DND-41 (cell line): ENCODE data around the gene ATP10A.
A peak's percentile ranks its signal among the peaks of the same experiment; 100 is the strongest.

Experiments
- ATAC-seq: fragments of 200-7000 bp; cut with Tn5 transposase; 3 replicates; pipeline ENCODE4 v1.9.1; 2021; ENCODE audit warnings: low read depth; ENCODE audit not compliant: insufficient read depth
- DNase-seq: peaks from one replicate; pipeline ENCODE4 v3.0.0-alpha.2; 2020
- H2AFZ ChIP-seq: 2 replicates; pipeline ENCODE4 v1.6.0; 2012; ENCODE audit warnings: low read depth, low read length
- H3K27ac ChIP-seq: 2 replicates; pipeline ENCODE4 v1.5.1; 2012; ENCODE audit warnings: low read length, inconsistent platforms
- H3K27me3 ChIP-seq: fragments of 200-600 bp; sonication (generic); 2 replicates; pipeline ENCODE4 v1.6.0; 2012; ENCODE audit warnings: low read length, mild to moderate bottlenecking, inconsistent platforms; ENCODE audit not compliant: insufficient read depth, poor library complexity
- H3K36me3 ChIP-seq: 2 replicates; pipeline ENCODE4 v1.5.1; 2012; ENCODE audit warnings: low read length, inconsistent platforms; ENCODE audit not compliant: insufficient read depth
- H3K4me1 ChIP-seq: 2 replicates; pipeline ENCODE4 v1.5.1; 2012; ENCODE audit warnings: mild to moderate bottlenecking, low read length; ENCODE audit not compliant: insufficient read depth
- H3K4me2 ChIP-seq: 2 replicates; pipeline ENCODE4 v1.6.0; 2012; ENCODE audit warnings: mild to moderate bottlenecking, moderate library complexity, low read length, inconsistent platforms; ENCODE audit not compliant: insufficient read depth
- H3K4me3 ChIP-seq, 2 experiments: fragments of 200-600 bp in 1 of 2; shearing (Covaris generic) in 1 of 2; 2 replicates each; pipeline ENCODE4 v1.5.1; 2012 to 2016; ENCODE audit warnings: inconsistent platforms in 2 of 2, low read length in 2 of 2, mild to moderate bottlenecking in 2 of 2, low read depth in 1 of 2, moderate library complexity in 1 of 2
- H3K79me2 ChIP-seq: 2 replicates; pipeline ENCODE4 v1.6.0; 2012; ENCODE audit warnings: low read length, inconsistent platforms; ENCODE audit not compliant: insufficient read depth
- H3K9ac ChIP-seq: 2 replicates; pipeline ENCODE4 v1.6.0; 2012; ENCODE audit warnings: low read depth, mild to moderate bottlenecking, inconsistent platforms, low read length, moderate library complexity
- H3K9me3 ChIP-seq: 2 replicates; pipeline ENCODE4 v1.5.1; 2012; ENCODE audit warnings: low read length, moderate library complexity, mild to moderate bottlenecking, inconsistent platforms; ENCODE audit not compliant: insufficient read depth, severe bottlenecking
- H4K20me1 ChIP-seq: 2 replicates; pipeline ENCODE4 v1.6.0; 2012; ENCODE audit warnings: low read length; ENCODE audit not compliant: insufficient read depth
- EZH2 ChIP-seq: IDR thresholded peaks from 3 replicates; pipeline ENCODE4 v1.6.1; 2012; ENCODE audit warnings: borderline replicate concordance, low read depth, mild to moderate bottlenecking, moderate library complexity, low read length, inconsistent platforms; ENCODE audit not compliant: severe bottlenecking
- TF ChIP-seq, protein P1 (sequence below): IDR thresholded peaks from 2 replicates; pipeline ENCODE4 v1.5.1; 2012; ENCODE audit warnings: borderline replicate concordance, low read length, moderate library complexity, mild to moderate bottlenecking; ENCODE audit not compliant: poor library complexity, severe bottlenecking; ENCODE audit errors: extremely low read depth

ATP10A gene

DNA sequence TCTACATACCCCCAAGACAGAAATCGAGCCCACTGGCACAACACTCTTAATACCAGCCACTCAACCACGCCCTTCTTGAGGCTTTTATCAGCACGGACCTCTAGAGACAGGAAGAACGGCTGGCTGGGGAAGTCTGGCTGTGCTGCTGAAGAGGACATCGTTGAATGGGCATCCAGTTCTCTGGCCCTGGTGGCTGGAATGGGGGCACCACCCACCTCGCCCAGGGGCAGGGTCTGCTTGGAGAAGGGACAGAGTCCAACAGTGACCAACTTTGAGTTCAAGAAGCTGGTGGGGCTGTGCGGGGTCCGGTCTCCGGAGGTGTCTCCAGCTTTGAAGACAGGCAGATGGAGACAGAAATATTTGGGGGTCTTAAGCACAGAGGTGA, 77.5 kb downstream of the ATP10A start:
- DNase-seq (no peak), ATAC-seq (no peak)
- Histone ChIP-seq H3K79me2 (no peaks in the 10 kb centered on the region), H4K20me1 (no peaks in the 10 kb centered on the region), H3K27me3 (no peaks in the 10 kb centered on the region), H3K4me1 (no peaks in the 10 kb centered on the region), H3K4me2 (no peak overlapping the region), H3K27ac (no peak overlapping the region), H3K9ac (no peak overlapping the region), H3K36me3 (no peaks in the 10 kb centered on the region), H3K9me3 (no peaks in the 10 kb centered on the region), H3K4me3 (no peak overlapping the region), H2AFZ (no peak overlapping the region)
- TF ChIP-seq EZH2 = no peak
- TF ChIP-seq, protein P1, sequence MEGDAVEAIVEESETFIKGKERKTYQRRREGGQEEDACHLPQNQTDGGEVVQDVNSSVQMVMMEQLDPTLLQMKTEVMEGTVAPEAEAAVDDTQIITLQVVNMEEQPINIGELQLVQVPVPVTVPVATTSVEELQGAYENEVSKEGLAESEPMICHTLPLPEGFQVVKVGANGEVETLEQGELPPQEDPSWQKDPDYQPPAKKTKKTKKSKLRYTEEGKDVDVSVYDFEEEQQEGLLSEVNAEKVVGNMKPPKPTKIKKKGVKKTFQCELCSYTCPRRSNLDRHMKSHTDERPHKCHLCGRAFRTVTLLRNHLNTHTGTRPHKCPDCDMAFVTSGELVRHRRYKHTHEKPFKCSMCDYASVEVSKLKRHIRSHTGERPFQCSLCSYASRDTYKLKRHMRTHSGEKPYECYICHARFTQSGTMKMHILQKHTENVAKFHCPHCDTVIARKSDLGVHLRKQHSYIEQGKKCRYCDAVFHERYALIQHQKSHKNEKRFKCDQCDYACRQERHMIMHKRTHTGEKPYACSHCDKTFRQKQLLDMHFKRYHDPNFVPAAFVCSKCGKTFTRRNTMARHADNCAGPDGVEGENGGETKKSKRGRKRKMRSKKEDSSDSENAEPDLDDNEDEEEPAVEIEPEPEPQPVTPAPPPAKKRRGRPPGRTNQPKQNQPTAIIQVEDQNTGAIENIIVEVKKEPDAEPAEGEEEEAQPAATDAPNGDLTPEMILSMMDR = no peak

DNA sequence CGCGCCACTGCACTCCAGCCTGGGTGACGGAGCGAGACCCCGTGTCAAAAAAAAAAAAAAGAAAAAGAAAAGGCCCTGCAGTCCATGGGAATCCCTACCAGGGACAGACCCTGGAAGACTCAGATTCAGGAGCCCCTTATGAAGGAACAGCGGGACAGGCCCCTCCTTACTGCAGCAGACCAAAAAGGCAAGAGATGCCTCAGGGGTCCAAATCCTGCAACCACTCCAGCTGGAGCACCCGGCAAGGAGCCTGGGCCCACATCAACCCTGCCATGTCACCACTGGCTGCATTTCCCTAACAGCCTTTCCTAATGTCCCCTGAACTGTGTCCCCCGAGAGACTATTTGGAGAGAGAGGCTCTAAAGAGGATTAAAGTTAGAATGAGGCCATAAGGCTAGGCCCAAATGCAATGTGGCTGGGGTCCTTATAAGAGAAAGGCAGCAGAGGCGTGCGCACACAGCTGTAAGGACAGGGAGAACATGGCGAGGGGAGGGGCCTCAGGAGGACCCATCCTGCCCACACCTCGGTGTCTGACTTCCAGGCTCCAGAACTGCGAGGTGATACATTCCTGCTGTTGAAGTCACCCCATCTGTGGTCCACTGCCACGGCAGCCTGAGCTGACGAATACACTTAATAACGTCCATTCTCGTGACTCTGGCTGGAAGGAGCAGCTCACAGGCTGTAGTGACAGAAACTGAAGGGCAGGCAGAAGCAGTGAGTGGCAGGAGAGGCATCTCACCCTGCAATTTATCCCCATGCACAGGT, 78.1 kb downstream of the ATP10A start:
- Histone ChIP-seq H3K4me2 (no peak overlapping the region), H3K36me3 (no peaks in the 10 kb centered on the region), H3K27me3 (no peaks in the 10 kb centered on the region), H4K20me1 (no peaks in the 10 kb centered on the region), H3K9ac (no peak overlapping the region), H3K79me2 (no peaks in the 10 kb centered on the region), H3K4me1 (no peaks in the 10 kb centered on the region), H3K27ac (no peak overlapping the region), H3K9me3 (no peaks in the 10 kb centered on the region), H2AFZ (no peak overlapping the region), H3K4me3 (no peak overlapping the region)
- TF ChIP-seq EZH2 = no peak
- TF ChIP-seq, protein P1 = no peak
- ATAC-seq (no peak), DNase-seq (no peak)

DNA sequence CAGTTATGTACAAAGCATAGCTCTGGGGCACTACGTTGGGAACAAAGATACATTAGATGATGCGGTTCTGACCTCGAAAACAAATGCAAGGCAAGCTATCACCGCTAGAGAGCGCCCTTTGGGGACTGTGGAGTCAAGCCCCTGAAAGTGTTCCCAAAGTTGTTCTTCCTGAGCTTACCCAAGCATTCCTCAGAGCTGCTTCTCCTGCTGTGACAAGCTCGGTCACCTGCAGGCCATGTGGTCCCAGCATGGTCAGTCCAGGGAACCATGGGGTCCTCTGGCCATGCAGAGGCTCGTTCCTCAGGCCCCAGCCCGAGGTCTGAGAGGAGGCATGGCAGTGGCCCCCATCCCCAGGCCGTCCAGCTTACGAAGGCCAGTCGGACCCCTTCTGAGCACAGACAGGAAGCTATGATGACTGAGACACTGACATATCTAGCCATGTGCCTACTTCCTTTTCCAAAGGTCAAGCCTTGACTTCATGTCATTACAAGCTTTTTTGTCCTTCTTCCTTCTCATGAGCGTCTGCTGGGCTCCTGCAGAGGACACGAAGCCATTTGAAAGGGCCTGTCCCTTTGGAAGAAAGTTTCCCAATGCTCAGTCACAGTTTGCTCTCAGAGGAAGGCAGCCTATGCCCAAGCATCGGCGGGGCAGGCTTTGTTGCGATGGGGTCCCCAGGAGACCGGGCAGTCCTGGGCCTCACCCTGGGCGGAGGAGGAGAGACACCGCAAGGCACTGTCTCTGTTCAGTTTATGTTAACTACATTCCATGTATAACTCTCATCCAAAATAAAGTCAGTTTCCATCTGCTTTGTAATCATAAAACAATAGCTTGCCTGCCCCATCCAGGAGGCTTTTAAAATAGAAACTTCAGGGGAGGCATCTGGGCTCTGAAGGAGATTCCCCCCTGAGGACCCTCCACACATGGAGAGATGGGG, 79.3 kb downstream of the ATP10A start:
- no peaks in the 10 kb centered on the region for H3K9me3 ChIP-seq
- no peaks in the 10 kb centered on the region for H3K79me2 ChIP-seq
- no peak overlapping the region for H3K27ac ChIP-seq
- no peak overlapping the region for H3K4me2 ChIP-seq
- no peaks in the 10 kb centered on the region for H3K27me3 ChIP-seq
- no peak overlapping the region for H2AFZ ChIP-seq
- ATAC-seq (no peak), DNase-seq (no peak)
- no peaks in the 10 kb centered on the region for H4K20me1 ChIP-seq
- no peak overlapping the region for H3K4me3 ChIP-seq
- H3K9ac ChIP-seq = no peak overlapping the region
- TF ChIP-seq, protein P1 = peak; percentile 28
- no peak for TF ChIP-seq EZH2
- no peaks in the 10 kb centered on the region for H3K36me3 ChIP-seq
- H3K4me1 ChIP-seq = no peaks in the 10 kb centered on the region
